ENCODE measurements around the gene RUNX1.

Gene RUNX1

DNA sequence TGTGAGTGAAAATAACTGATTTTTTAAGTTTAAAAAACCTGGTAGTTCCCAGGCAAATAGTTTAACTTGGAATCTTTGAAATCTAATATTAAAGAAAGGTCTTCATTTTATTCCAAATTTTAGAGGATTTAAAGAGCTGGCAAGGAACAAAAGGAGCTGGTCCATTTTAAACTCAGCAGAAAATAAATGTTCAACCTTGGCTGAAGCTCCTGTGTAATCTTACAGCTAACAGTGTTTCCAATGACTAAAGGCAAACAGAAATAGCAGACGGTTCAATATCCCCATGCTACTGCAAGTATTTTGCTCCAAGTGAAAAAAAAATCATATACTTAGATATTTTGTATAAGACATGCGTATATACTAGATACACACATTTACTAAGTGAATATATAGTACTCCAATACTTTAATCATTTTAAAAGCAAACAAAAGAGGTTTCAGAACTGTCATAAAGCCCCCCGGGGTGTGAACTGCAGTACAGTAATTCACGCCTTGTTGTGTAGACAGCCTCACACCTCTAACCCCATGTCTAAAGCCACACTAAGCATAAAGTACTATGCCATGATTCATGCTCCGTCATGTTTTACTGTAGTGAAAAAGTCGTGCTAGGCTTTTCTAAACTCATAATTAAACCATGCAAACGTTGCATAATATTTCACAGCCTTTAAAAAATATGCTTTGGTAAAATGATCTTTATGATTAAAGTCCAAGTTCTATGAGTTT is 248.1 kb downstream of the RUNX1 start:
- DNase-seq: no peak

DNA sequence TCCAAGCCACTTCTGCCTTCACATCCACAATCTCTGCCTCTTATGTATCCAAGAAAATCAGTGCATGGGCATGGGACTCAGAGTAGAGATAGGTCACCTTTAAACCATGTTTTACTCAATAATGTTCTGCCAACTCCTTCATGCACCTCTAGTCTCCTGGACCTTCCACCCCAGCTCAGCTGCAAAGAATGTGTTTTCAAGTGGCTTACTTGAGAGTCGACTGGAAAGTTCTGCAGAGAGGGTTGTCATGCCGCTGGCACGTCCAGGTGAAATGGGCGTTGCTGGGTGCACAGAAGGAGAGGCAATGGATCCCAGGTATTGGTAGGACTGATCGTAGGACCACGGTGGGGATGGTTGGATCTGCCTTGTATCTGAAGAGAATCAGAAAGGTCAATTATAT is 250.0 kb downstream of the RUNX1 start:
- DNase-seq: no peak

DNA sequence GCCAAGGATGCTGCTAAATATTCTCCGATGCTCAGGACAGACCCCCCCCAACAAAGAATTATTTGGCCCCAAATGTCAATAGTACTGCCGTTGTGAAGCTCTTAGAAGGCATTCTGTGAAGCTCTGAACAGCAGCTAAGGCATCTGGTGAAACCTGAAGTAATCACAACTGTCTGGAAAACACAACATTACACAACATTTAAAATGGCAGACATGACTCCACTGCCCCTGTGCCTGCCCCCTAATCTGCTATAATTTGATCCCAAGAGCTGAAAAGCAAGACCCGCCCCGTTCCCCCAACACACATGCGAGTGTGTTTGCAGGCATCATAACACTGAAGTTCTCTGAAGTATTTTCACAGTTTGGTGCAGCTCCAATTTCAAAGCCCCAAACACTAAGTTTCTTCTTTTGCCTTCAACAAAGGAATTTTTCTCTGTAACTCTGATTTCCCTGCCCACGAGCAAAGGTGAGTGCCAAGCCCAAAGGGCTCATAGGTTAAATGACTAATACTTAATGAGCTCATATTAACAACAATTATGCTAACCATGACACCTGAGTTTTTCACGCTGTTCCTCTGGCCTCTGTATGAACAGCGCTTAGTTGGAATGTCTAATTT is 251.1 kb downstream of the RUNX1 start:
- DNase-seq: no peak

DNA sequence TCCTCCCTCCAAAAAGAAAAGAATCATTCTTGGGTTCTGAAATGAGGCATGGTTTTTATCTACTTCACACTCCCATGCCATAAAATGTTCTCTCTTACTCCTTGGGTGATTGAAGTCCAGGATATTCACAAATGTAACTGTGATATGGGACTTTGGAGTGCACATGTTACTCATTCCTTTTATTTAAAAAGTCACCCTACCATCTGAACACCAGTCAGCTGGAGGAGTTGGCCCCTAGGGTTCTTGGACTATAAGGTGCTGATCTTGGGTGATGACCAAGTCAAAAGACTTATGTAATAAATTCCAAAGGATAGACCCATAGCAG is 251.9 kb downstream of the RUNX1 start:
- DNase-seq: no peak

DNA sequence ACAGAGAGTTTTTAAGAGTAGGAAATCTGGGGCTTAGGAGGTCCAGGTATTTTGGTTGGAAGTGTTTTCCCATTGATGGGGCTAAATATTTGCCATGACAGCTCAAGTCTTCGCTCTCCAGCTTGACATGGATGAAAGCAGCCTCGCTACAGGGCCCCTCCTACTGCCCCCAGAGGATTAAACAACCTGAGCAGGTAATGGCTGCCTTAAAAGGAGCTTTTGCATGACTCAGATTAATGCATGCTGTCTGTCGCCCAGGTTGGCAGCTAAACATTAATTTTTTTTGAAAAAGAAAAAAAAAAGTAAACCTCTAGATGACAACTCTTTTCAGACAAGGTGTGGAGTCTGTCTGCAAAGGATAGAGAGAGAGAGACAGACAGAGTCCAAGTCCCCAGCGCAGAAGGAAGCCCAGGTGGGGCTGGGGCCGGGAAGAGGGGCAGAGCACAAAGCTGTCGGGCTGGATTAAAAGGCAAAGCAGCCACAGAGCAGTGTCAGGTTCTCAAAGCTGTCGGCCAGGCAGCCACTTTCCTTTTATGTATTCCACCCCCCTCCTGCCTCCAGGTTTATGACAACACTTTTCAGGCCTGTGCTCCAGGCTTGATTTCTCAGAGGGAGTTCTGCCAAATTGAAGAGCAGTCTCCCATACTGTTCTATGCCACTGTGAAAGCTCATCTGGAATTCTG is 252.4 kb downstream of the RUNX1 start:
- peak; percentile 96 for DNase-seq

DNA sequence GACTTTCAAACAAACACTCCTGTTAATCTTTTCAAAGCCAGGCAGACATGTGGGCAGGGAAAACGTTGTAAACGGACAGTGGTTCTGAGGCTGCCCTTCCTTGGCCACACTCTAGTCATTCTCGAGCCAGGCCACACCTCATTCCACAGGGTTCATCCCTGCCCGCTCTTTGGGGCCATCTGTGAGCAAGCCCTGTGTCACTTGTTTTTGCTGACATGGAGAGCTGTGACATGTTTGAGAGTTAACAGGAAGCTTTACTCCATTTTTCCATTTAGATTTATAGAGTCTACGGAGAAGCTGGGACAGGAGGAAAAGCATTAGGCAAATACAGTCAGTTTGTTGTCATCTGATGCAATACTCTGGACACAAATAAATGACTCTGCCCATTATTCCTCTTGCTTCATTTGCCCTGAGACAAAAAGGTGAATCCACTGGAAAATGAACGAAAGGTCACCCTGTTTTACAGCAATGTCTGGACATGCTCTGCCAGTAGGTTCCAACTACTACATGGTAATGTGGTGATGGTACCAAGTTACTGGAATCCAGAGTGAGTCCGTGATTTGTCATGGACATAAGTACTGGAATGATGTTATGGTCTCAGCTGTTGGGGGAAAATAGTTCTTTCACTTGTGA is 253.4 kb downstream of the RUNX1 start:
- DNase-seq: no peak

DNA sequence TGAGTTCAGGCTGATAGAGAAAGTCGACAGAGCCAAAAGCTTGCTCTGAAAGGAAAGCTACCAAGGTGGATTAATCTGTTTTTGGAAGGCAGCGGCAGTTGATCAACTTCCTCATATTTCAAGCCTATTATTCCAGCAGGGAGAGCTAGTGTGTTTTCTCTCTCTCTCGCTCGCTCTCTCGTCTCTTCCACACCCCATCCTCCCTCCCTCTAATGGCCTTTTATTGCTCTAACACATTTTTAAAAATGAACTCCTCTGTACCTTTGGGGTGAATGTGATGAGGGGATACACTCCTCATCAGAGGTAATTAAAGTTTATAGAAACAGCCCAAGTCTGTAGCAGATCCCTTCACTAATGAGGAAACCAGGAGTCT is 253.9 kb downstream of the RUNX1 start:
- no peak for DNase-seq

DNA sequence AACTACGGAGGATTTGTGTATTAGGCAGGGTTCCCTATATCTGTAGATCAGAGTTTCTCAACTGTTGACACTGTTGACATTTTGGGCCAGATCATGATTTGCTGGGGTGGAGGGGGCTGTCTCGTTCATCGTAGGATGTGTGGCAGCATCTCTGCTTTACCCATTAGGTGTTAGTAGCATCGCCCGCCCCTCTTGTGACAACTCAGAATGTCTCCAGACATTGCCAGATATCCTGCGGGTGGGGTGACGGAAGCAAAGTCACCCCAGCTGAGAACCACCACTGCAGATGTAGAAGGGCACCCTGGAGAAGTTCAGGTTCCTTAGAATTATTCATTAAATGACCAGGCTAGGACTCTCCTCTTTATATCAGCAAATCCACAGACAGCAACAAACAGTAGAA is 254.4 kb downstream of the RUNX1 start:
- no peak for DNase-seq

DNA sequence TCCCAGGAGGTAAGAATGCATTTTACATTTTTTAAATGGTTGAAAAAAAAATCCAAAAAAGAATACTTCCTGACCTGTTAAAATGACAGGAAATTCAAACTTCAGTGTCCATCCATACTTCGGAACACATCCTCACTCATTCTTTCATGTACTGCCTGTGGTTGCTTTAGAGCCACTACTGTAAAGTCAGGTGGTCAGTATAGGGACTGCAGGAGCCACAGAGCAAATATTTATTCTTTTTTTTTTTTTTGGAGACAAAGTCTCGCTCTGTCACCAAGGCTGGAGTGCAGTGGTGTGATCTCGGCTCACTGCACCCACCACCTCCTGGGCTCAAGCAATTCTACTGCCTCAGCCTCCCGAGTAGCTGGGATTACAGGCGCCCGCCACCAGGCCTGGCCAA is 255.6 kb downstream of the RUNX1 start:
- DNase-seq: no peak

DNA sequence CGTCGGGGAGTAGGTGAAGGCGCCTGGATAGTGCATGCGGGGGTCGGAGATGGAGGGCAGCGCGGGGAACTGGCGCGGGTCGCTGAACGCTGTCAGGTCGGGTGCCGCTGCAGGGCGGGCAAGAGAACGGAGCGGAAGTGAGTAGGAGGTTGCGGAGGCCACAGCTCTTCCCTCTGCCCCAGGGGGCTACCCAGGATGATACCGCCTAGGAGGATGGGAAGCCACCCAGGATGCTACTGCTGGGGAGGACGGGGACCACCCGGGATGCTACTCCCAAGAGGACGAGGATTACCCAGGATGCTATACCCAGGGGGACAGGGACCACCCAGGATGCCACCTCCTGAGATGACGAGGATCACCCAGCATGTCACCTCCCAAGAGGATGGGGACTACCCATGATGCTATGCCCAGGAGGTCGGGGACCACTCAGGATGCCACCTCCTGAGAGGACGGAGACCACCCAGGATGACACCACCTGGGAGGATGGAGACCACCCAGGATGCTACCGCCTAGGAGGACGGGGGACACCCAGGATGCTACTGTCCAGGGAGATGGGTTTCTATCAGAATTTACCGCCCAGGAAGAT is 256.5 kb downstream of the RUNX1 start:
- peak; percentile 56 for DNase-seq

DNA sequence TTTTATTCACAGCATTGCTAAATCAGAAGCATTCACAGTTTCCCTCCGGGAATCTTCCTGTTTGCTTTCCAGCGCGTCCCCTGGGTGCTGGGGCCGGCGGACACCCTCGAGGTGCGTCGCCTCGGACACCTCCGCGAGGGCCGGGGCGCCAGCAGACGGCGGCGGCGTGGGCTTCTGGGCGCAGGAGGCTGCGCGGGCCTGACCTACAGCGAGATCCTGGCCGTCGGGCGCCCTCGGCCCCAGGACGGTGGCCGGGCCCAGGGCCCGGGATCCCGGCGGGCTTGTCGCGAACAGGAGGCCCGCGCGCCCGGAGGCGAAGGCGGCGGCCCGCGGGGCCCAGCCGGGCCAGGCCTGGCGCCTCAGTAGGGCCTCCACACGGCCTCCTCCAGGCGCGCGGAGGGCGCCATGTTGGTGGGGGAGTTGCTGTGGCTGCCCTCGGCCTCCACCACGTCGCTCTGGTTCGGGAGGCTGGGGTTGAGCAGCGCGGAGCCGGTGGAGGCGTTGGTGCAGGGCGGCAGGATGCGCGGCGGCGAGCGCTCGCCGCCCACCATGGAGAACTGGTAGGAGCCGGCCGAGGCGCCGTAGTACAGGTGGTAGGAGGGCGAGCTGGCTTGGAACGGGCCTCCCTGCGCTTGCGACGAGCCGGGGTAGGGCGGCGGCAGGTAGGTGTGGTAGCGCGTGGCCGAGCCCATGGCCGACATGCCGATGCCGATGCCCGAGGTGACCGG is 257.2 kb downstream of the RUNX1 start:
- DNase-seq: no peak

DNA sequence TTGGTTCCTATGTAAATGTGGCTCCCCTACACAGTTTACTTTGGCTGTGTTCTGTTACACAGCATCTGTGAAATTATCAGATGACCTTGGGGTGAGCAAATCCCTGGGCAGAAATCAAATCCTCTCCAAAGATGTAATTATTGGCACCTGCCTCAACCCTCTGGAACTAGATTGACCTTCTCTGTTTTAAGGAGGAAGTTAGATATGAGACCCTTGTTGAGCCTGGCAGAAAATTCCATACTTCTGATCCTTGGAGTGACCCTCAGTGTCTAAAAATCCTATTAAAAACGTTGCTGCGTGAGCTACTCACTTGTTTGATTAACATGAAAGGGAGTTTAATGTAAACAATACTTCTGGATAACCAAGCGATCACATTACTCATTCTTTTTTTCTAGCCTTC is 258.3 kb downstream of the RUNX1 start:
- DNase-seq: peak; percentile 6

DNA sequence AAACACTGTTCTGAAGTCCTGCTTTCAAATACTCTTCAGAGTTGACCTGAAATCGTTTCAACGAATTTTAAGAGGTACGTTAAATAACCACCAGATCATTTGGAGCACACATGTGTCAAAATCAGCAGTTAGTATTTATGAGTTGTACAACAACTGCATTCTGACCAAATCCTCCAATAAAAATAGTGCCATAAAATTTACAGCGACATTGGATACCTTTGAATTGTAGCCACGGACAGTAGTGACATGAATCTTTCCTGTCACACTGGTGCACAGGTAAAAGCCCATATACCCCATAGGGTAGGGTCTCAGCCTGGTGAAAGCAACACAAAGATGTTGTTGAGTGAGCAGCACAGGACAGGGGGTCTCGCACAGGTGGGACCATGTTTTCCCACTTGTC is 258.8 kb downstream of the RUNX1 start:
- DNase-seq: no peak

DNA sequence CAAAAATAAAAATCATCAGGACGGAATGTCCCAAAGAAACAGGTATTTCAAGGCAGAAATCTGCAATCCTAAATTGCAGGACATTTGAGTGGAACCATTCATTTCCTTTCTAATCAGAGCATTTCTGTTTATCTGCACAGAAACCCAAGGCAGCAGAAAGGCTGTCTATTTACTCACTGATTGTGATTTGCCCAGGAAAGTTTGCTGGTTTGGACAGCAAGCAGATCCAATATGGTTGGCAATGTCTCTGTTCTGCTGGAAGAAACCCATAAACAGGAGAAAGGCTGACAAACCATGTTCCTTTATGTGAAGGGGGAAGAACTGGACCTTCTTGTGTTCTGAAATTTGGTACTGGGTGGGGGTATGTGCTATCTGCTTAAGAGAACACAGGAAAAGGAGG is 260.2 kb downstream of the RUNX1 start:
- no peak for DNase-seq

DNA sequence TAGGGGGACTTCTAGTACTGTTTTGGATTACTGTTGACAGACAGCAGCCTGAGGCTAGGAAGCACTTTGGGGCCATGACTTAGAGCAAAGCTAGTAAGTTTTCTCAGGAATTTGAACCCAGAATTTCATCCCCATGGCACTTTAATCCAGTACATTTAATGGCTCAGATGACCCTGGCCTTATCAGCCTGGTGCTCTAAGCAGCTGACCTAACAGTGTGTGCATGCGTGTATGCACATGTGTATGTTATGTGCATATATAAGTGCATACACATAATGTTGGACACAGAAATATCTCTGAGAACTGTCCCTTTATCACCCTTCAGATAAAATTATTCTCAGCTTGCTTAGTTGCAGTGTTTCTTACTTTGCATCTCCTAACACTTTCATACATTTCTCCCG is 265.3 kb downstream of the RUNX1 start:
- DNase-seq: no peak

DNA sequence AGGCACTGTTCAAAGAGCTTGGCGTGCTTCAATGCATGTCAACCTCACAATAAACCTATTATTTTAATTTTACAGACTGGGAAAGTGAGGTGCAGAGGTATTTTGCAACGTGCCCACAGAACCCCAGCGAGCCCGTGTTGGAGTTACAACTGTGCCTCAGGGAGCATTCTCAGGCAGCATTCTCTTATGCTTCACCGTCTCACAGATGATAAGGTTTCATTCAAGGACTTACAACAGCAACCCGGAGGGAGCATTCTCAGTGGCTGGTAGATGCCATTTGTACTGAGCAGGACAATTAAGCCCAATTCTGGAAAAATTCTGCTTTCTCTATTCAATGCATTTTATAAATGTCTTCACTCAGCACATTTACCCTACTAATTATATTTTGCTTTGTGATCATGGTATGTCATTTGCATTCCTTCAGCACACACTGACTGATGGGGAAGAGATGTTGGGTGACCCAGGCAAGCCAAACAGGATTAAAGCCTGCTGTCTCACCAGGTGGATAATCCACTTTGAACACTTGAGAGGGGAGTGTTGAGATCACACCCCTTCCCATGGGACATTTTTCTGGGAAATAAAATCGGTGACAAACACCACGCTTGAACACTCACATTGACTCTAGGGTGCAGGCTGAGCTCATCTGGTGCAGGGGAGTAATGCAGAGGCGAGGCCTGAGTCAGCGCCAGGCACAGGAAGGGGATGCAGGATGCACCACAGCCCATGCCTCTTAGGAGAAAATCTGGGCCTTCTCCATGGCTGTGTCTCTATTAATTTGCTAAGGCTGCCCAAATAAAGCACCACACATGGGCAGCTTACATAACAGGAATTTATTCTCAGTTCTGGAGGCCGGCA is 266.4 kb downstream of the RUNX1 start:
- peak; percentile 27 for DNase-seq

DNA sequence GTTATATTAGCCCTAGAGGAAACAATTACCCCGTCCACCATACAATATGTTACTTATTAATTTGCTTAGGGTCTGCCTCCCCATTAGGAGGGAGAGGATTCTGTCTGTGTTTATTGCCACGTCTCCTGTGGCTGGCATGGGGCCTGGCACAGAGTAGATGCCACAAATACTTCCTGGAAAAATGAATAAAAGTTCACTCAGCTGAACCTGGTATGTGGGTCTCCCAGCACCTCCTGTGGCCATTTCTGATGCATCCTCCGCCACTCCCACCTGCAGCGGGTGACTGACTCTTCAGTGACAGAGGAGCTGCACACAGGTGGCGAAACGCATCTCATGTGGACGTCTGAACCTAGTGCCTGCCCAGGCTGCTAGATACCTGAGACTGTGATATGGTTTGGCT is 267.6 kb downstream of the RUNX1 start:
- DNase-seq: peak; percentile 4

DNA sequence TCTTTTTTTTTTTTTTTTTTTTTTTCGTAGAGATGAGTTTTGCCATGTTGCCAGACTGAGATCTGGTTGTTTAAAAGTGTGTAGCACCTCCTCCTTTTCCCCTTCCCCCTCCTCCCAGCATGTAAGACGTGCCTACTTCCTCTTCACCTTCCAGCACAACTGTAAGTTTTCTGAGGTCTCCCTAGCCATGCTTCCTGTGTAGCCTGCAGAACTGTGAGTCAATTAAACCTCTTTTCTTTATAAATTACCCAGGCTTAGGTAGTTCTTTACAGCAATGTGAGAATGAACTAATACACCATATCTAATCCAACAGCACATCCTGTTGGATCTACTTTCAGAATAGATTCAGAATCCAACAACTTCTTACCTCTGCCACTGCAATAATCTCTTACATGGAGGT is 269.2 kb downstream of the RUNX1 start:
- DNase-seq: no peak

DNA sequence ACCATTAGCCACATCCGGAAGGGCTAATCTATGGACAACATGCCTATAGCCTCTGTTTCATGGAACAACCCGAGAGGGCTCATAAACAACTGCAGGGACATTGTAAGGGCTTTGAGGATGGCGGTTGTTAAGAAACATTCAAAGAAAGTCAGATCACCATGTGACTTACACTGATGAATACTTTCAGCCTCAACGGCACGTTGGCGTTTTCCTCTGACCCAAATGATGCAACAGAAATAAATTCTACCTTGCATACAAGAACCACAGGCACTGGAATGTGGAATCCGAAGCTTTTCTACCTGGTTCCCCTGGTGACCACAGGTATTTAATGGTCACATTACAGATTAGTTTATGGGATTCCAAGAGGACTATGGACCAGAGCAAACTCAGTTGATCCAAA is 273.3 kb downstream of the RUNX1 start:
- no peak for DNase-seq

DNA sequence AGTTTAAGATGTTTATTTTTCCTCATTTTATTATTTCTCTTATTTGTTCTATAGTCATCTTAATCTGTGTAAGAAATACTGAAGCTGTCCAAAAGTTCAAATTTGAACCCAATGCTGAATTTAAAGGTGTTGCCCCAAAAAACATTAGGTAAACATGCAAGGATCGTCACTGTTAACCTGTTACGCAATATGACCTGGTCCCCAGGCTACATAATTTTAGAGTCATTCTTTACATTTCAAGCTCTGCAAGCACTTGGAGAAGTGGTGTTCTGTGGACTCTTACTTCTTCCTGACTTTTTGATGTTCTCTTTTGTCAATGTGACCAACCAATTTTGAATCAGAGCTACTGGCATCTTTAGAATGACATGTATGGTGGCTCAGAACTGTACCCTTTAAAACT is 274.4 kb downstream of the RUNX1 start:
- no peak for DNase-seq

DNA sequence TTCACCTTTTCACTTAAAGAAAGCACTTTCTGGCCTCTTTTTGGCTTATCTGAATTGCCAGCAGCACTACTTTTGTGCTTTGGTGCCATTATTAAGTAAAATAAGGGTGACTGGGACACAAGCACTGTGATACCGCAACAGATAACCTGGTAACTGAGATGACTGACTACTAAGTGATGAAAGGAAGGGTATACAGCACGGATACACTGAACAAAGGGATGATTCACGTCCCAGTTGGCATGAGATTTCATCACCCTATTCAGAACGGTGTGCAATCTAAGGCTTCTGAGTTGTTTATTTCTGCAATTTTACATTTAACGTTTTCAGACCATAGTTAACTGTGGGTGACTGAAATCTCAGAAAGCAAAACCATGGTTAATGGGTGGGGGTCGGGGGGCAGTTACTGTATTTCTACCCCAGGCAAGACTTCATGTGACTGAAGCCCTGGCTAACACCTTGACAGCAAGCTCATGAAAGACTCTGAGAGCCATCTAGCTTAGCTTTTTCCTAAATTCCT is 277.5 kb downstream of the RUNX1 start:
- DNase-seq: no peak

DNA sequence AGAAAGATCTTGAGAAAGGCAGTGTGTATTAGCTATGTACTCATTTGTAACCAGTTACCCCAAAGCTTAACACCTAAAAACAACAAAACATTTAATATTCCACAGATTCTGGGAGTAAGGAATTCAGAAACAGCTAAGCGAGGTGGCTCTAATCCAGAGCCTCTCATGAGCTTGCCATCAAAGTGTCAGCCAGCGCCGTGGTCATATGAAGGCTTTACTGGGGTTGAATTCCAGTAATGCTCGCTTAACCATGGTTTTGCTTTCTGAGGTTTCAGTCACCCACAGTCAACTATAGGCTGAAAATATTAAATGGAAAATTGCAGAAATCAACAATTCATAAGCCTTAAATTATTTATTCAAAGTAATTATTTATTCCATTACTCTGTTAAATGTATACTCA is 278.5 kb downstream of the RUNX1 start:
- no peak for DNase-seq

Data from NCI-H2171 treated with DMSO at 0.1 percent for 48 hours (cell line).